Neural progenitor cell (in vitro differentiated cells): ENCODE results near the gene L1TD1.

Experiments used
- EZH2 ChIP-seq: fragments of 200-600 bp; sonication (generic); IDR thresholded peaks from 2 replicates; pipeline ENCODE4 v1.6.1; 2017; ENCODE audit warnings: antibody characterized with exemption, mild to moderate bottlenecking, moderate library complexity
- TF ChIP-seq, protein P1 (sequence below): fragments of 200-600 bp; sonication (generic); IDR thresholded peaks from 2 replicates; pipeline ENCODE4 v1.5.1; 2017; ENCODE audit warnings: antibody characterized with exemption, mild to moderate bottlenecking

DNA sequence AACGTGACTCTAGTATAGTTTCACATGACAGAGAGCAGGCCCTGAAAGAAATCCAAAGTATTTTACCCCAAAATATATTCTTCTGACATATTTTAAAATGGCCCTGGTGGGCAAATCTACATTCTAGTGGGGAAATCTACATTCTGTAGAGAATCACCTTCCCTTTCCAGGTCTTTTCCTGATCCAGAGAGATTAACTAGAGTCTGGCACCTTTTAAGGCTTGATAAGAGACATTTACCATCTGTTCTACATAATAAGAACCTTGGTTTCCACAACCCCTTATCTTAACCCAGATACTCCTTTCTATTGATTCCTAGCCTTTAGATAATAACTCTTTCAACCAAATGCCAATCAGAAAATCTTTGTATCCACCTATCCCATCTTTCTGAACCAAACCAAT, 17.0 kb upstream of the L1TD1 start:
- TF ChIP-seq, protein P1, sequence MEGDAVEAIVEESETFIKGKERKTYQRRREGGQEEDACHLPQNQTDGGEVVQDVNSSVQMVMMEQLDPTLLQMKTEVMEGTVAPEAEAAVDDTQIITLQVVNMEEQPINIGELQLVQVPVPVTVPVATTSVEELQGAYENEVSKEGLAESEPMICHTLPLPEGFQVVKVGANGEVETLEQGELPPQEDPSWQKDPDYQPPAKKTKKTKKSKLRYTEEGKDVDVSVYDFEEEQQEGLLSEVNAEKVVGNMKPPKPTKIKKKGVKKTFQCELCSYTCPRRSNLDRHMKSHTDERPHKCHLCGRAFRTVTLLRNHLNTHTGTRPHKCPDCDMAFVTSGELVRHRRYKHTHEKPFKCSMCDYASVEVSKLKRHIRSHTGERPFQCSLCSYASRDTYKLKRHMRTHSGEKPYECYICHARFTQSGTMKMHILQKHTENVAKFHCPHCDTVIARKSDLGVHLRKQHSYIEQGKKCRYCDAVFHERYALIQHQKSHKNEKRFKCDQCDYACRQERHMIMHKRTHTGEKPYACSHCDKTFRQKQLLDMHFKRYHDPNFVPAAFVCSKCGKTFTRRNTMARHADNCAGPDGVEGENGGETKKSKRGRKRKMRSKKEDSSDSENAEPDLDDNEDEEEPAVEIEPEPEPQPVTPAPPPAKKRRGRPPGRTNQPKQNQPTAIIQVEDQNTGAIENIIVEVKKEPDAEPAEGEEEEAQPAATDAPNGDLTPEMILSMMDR: no peak
- no peak for TF ChIP-seq EZH2
